HEK293 (cell line): Measurements from ENCODE around the gene TMOD4.

Experiments
- BCL11B ChIP-seq: fragments of 450-650 bp; formaldehyde crosslinking; IDR thresholded peaks from 2 replicates; pipeline ENCODE4 v1.5.1; 2016; ENCODE audit warnings: low read depth, missing biosample characterization, missing genetic modification characterization
- GLIS1 ChIP-seq: fragments of 450-650 bp; formaldehyde crosslinking; IDR thresholded peaks from 2 replicates; pipeline ENCODE4 v1.5.1; 2016; ENCODE audit warnings: missing biosample characterization, missing genetic modification characterization
- HOXA7 ChIP-seq: sonication (generic); formaldehyde crosslinking; IDR thresholded peaks from 2 replicates; pipeline ENCODE4 v1.8.1; 2022; ENCODE audit warnings: missing genetic modification reagents, borderline replicate concordance
- KLF8 ChIP-seq: fragments of 450-650 bp; formaldehyde crosslinking; IDR thresholded peaks from 2 replicates; pipeline ENCODE4 v1.5.1; 2016; ENCODE audit warnings: missing biosample characterization, missing genetic modification characterization
- MZF1 ChIP-seq: fragments of 450-650 bp; formaldehyde crosslinking; IDR thresholded peaks from 2 replicates; pipeline ENCODE4 v1.5.1; 2017; ENCODE audit warnings: missing biosample characterization, missing genetic modification characterization, borderline replicate concordance
- SP3 ChIP-seq: fragments of 450-650 bp; formaldehyde crosslinking; IDR thresholded peaks from 2 replicates; pipeline ENCODE4 v1.5.1; 2016; ENCODE audit warnings: missing biosample characterization, missing genetic modification characterization
- TCF7L2 ChIP-seq: IDR thresholded peaks from 2 replicates; pipeline ENCODE4 v1.6.1; 2011; ENCODE audit warnings: low read depth, mild to moderate bottlenecking, inconsistent platforms, low read length, moderate library complexity, borderline replicate concordance
- ZBTB21 ChIP-seq: fragments of 450-650 bp; formaldehyde crosslinking; IDR thresholded peaks from 2 replicates; pipeline ENCODE4 v1.5.1; 2017; ENCODE audit warnings: missing biosample characterization, missing genetic modification characterization
- ZBTB48 ChIP-seq: fragments of 450-650 bp; formaldehyde crosslinking; IDR thresholded peaks from 2 replicates; pipeline ENCODE4 v1.5.1; 2016; ENCODE audit warnings: missing biosample characterization, missing genetic modification characterization
- ZFP3 ChIP-seq: fragments of 450-650 bp; formaldehyde crosslinking; IDR thresholded peaks from 2 replicates; pipeline ENCODE4 v1.5.1; 2016; ENCODE audit warnings: low read depth, missing biosample characterization, missing genetic modification characterization
- ZFP37 ChIP-seq: fragments of 450-650 bp; formaldehyde crosslinking; IDR thresholded peaks from 2 replicates; pipeline ENCODE4 v1.5.1; 2016; ENCODE audit warnings: missing biosample characterization, missing genetic modification characterization
- ZNF10 ChIP-seq: fragments of 450-650 bp; formaldehyde crosslinking; IDR thresholded peaks from 2 replicates; pipeline ENCODE4 v1.5.1; 2017; ENCODE audit warnings: missing biosample characterization, missing genetic modification characterization
- ZNF426 ChIP-seq: fragments of 450-650 bp; formaldehyde crosslinking; IDR thresholded peaks from 2 replicates; pipeline ENCODE4 v1.5.1; 2017; ENCODE audit warnings: missing biosample characterization, missing genetic modification characterization, mild to moderate bottlenecking, inconsistent platforms, moderate library complexity
- ZNF501 ChIP-seq: fragments of 450-650 bp; formaldehyde crosslinking; IDR thresholded peaks from 2 replicates; pipeline ENCODE4 v1.5.1; 2016; ENCODE audit warnings: missing biosample characterization, missing genetic modification characterization
- ZNF529 ChIP-seq: fragments of 450-650 bp; formaldehyde crosslinking; IDR thresholded peaks from 2 replicates; pipeline ENCODE4 v1.5.1; 2017; ENCODE audit warnings: missing genetic modification characterization, missing biosample characterization; ENCODE audit not compliant: insufficient replicate concordance
- ZNF670 ChIP-seq: fragments of 450-650 bp; formaldehyde crosslinking; IDR thresholded peaks from 2 replicates; pipeline ENCODE4 v1.5.1; 2016; ENCODE audit warnings: missing biosample characterization, missing genetic modification characterization, low read depth
- ZNF701 ChIP-seq: fragments of 450-650 bp; formaldehyde crosslinking; IDR thresholded peaks from 2 replicates; pipeline ENCODE4 v1.5.1; 2016; ENCODE audit warnings: missing biosample characterization, missing genetic modification characterization
- ZNF76 ChIP-seq: fragments of 450-650 bp; formaldehyde crosslinking; IDR thresholded peaks from 2 replicates; pipeline ENCODE4; 2016; ENCODE audit warnings: low read depth, missing biosample characterization, missing genetic modification characterization, borderline replicate concordance
- ZNF843 ChIP-seq: fragments of 450-650 bp; formaldehyde crosslinking; IDR thresholded peaks from 2 replicates; pipeline ENCODE4 v1.5.1; 2016; ENCODE audit warnings: missing biosample characterization, missing genetic modification characterization
- TF ChIP-seq, protein P1 (sequence below): fragments of 450-650 bp; formaldehyde crosslinking; IDR thresholded peaks from 2 replicates; pipeline ENCODE4 v1.5.1; 2017; ENCODE audit warnings: missing biosample characterization, mild to moderate bottlenecking, missing genetic modification characterization, moderate library complexity
- TF ChIP-seq, protein P2 (sequence below): fragments of 450-650 bp; formaldehyde crosslinking; IDR thresholded peaks from 2 replicates; pipeline ENCODE4 v1.5.1; 2016; ENCODE audit warnings: missing biosample characterization, missing genetic modification characterization, borderline replicate concordance
- TF ChIP-seq, protein P3 (sequence below): fragments of 450-650 bp; formaldehyde crosslinking; IDR thresholded peaks from 2 replicates; pipeline ENCODE4 v1.5.1; 2017; ENCODE audit warnings: missing biosample characterization, missing genetic modification characterization
- TF ChIP-seq, protein P4 (sequence below): fragments of 450-650 bp; formaldehyde crosslinking; IDR thresholded peaks from 2 replicates; pipeline ENCODE4 v1.5.1; 2016; ENCODE audit warnings: missing biosample characterization, missing genetic modification characterization
- TF ChIP-seq, protein P5 (sequence below): fragments of 450-650 bp; formaldehyde crosslinking; IDR thresholded peaks from 2 replicates; pipeline ENCODE4 v1.5.1; 2016; ENCODE audit warnings: missing biosample characterization, missing genetic modification characterization
- TF ChIP-seq, protein P6 (sequence below): fragments of 450-650 bp; formaldehyde crosslinking; IDR thresholded peaks from 2 replicates; pipeline ENCODE4 v1.5.1; 2016; ENCODE audit warnings: missing biosample characterization, missing genetic modification characterization
- TF ChIP-seq, protein P7 (sequence below): fragments of 450-650 bp; formaldehyde crosslinking; IDR thresholded peaks from 2 replicates; pipeline ENCODE4 v1.5.1; 2016; ENCODE audit warnings: missing biosample characterization, missing genetic modification characterization, borderline replicate concordance

Gene TMOD4

DNA sequence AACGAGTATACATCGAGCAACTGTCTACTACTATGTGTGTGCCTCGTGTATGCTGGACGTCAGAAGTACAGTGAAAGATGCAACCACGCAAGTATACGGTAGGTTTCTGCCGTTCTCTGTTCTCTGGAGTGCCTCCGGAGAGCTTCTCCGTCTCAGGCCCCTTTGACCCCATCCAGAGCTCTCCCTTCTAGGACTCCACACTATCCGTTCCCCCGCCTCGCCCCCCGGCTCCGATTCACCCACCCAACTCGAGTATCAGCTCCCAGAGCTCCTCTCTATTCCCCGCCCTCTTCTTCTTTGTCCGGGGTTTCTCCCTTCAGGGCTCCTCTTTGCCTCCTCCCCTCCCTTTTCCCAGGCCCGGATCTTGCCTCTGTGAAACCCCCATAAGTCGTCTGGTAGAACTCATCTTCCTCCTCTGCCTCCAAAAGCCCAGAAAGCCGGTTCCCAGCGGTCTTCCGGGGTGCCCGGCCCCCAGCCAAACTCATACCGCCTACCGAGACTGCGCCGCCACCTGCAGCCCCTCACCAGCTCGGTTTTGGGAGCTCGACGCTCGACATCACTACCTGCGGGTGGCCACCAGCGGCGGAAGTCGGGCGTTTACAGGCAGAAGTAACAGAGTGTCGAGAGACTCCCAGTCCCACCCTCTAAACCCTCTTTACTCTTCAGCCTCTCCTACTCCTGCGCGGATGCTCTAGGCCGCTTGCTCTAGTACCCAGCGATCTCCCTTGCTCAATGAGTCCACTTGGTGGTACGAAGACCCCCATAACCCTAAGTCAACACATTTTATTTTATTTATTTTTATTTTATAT, 14.1 kb upstream of the TMOD4 start, which contains the start of gene VPS72 (continued):
- TF ChIP-seq, protein P1, sequence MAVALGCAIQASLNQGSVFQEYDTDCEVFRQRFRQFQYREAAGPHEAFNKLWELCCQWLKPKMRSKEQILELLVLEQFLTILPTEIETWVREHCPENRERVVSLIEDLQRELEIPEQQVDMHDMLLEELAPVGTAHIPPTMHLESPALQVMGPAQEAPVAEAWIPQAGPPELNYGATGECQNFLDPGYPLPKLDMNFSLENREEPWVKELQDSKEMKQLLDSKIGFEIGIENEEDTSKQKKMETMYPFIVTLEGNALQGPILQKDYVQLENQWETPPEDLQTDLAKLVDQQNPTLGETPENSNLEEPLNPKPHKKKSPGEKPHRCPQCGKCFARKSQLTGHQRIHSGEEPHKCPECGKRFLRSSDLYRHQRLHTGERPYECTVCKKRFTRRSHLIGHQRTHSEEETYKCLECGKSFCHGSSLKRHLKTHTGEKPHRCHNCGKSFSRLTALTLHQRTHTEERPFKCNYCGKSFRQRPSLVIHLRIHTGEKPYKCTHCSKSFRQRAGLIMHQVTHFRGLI = peak; percentile 51; the same call in 1 of the 2 replicates
- TF ChIP-seq, protein P2, sequence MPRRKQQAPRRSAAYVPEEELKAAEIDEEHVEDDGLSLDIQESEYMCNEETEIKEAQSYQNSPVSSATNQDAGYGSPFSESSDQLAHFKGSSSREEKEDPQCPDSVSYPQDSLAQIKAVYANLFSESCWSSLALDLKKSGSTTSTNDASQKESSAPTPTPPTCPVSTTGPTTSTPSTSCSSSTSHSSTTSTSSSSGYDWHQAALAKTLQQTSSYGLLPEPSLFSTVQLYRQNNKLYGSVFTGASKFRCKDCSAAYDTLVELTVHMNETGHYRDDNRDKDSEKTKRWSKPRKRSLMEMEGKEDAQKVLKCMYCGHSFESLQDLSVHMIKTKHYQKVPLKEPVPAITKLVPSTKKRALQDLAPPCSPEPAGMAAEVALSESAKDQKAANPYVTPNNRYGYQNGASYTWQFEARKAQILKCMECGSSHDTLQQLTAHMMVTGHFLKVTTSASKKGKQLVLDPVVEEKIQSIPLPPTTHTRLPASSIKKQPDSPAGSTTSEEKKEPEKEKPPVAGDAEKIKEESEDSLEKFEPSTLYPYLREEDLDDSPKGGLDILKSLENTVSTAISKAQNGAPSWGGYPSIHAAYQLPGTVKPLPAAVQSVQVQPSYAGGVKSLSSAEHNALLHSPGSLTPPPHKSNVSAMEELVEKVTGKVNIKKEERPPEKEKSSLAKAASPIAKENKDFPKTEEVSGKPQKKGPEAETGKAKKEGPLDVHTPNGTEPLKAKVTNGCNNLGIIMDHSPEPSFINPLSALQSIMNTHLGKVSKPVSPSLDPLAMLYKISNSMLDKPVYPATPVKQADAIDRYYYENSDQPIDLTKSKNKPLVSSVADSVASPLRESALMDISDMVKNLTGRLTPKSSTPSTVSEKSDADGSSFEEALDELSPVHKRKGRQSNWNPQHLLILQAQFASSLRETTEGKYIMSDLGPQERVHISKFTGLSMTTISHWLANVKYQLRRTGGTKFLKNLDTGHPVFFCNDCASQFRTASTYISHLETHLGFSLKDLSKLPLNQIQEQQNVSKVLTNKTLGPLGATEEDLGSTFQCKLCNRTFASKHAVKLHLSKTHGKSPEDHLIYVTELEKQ (tag by site-specific recombination) = no peak
- TF ChIP-seq MZF1 (tag by site-specific recombination) (no peak), SP3 (tag by site-specific recombination) (peak; percentile 84), TCF7L2 (no peak), ZNF843 (tag by site-specific recombination) (peak; percentile 43; the same call in 1 of the 2 replicates), ZFP3 (tag by site-specific recombination) (no peak), ZFP37 (tag by site-specific recombination) (peak; percentile 90), KLF8 (tag by site-specific recombination) (peak; percentile 96), ZBTB48 (tag by site-specific recombination) (no peak), GLIS1 (tag by site-specific recombination) (peak; percentile 92), ZNF501 (peak; percentile 97), HOXA7 (CRISPR knock-in tag) (no peak), ZNF529 (tag by site-specific recombination) (no peak), ZNF701 (tag by site-specific recombination) (no peak), ZNF76 (peak; percentile 89), ZNF426 (tag by site-specific recombination) (no peak), ZNF670 (tag by site-specific recombination) (no peak), ZNF10 (peak; percentile 84), ZBTB21 (tag by site-specific recombination) (no peak), BCL11B (tag by site-specific recombination) (no peak)
- TF ChIP-seq, protein P3, sequence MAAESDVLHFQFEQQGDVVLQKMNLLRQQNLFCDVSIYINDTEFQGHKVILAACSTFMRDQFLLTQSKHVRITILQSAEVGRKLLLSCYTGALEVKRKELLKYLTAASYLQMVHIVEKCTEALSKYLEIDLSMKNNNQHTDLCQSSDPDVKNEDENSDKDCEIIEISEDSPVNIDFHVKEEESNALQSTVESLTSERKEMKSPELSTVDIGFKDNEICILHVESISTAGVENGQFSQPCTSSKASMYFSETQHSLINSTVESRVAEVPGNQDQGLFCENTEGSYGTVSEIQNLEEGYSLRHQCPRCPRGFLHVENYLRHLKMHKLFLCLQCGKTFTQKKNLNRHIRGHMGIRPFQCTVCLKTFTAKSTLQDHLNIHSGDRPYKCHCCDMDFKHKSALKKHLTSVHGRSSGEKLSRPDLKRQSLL = peak; percentile 97
- TF ChIP-seq, protein P4, sequence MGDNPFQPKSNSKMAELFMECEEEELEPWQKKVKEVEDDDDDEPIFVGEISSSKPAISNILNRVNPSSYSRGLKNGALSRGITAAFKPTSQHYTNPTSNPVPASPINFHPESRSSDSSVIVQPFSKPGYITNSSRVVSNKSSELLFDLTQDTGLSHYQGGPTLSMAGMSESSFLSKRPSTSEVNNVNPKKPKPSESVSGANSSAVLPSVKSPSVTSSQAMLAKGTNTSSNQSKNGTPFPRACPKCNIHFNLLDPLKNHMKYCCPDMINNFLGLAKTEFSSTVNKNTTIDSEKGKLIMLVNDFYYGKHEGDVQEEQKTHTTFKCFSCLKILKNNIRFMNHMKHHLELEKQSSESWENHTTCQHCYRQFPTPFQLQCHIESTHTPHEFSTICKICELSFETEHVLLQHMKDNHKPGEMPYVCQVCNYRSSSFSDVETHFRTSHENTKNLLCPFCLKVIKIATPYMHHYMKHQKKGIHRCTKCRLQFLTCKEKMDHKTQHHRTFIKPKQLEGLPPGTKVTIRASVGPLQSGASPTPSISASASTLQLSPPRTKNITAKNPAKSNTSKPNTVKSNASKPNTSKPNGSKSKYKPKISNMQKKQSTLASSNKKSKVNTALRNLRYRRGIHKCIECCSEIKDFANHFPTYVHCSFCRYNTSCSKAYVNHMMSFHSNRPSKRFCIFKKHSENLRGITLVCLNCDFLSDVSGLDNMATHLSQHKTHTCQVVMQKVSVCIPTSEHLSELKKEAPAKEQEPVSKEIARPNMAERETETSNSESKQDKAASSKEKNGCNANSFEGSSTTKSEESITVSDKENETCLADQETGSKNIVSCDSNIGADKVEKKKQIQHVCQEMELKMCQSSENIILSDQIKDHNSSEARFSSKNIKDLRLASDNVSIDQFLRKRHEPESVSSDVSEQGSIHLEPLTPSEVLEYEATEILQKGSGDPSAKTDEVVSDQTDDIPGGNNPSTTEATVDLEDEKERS = no peak
- TF ChIP-seq, protein P5, sequence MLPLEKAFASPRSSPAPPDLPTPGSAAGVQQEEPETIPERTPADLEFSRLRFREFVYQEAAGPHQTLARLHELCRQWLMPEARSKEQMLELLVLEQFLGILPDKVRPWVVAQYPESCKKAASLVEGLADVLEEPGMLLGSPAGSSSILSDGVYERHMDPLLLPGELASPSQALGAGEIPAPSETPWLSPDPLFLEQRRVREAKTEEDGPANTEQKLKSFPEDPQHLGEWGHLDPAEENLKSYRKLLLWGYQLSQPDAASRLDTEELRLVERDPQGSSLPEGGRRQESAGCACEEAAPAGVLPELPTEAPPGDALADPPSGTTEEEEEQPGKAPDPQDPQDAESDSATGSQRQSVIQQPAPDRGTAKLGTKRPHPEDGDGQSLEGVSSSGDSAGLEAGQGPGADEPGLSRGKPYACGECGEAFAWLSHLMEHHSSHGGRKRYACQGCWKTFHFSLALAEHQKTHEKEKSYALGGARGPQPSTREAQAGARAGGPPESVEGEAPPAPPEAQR (tag by site-specific recombination) = no peak
- TF ChIP-seq, protein P6, sequence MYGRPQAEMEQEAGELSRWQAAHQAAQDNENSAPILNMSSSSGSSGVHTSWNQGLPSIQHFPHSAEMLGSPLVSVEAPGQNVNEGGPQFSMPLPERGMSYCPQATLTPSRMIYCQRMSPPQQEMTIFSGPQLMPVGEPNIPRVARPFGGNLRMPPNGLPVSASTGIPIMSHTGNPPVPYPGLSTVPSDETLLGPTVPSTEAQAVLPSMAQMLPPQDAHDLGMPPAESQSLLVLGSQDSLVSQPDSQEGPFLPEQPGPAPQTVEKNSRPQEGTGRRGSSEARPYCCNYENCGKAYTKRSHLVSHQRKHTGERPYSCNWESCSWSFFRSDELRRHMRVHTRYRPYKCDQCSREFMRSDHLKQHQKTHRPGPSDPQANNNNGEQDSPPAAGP (tag by site-specific recombination) = peak; percentile 91
- TF ChIP-seq, protein P7, sequence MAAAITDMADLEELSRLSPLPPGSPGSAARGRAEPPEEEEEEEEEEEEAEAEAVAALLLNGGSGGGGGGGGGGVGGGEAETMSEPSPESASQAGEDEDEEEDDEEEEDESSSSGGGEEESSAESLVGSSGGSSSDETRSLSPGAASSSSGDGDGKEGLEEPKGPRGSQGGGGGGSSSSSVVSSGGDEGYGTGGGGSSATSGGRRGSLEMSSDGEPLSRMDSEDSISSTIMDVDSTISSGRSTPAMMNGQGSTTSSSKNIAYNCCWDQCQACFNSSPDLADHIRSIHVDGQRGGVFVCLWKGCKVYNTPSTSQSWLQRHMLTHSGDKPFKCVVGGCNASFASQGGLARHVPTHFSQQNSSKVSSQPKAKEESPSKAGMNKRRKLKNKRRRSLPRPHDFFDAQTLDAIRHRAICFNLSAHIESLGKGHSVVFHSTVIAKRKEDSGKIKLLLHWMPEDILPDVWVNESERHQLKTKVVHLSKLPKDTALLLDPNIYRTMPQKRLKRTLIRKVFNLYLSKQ = no peak
